Activated T-cell treated with anti-CD3 and anti-CD28 coated beads for 1 hour (primary cell): ENCODE measurements around the gene PTGES2.
A peak's percentile ranks its signal among the peaks of the same experiment; 100 is the strongest.

Experiments
- DNase-seq: peaks from one replicate; pipeline ENCODE4 v3.0.0-alpha.2; 2020; ENCODE audit warnings: low read depth

PTGES2 gene

DNA sequence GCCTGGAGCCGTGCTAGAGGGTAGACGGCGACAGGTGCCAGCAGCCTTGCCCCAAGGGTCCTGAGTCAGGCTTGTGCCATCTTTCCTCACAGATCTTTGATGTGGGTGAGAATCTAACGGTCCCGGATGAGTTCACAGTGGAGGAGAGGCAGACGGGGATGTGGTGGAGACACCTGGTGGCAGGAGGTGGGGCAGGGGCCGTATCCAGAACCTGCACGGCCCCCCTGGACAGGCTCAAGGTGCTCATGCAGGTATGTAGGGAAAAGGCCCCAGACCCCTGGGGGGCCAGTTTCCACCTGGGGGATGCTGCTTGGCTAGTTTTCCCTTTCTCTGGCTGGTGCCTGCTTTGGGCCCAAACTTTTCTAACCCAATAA, 24.0 kb downstream of the PTGES2 start:
- peak; percentile 25 for DNase-seq

DNA sequence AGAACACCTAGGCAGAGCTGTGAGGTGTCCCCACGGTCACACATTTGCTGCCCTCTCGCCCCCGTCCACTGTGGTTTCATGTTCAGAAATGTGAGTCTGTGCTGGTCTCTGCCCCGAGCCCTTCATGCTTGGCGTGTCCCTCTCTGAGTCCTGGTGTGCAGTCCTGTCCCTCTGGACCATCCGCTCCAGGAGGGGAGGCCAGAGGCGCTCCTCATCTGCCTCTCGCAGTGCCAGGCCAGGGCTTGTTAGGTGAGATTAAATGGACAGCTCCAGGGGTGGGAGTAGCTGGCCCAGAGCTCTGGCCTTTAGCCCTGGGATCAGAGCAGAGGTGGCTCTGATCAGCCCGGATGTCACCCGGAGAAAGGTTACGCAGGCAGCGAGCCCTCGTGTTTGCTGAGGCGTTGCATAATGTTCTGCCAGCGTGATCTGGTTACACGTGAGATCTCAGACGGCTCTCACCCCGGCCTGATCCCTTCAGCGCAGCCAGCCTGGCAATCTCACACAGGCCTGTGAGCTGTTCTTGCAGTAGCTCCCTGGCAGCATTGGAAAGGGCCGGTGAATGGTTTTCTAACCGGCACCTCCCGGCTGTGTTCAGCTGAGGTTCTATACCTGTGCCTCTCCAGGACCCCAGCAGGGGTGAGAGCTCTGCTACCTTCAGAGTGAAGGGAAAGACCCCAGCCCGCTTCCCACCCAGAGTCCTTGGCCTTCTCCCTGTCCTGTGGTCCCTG, 24.5 kb downstream of the PTGES2 start:
- no peak for DNase-seq

DNA sequence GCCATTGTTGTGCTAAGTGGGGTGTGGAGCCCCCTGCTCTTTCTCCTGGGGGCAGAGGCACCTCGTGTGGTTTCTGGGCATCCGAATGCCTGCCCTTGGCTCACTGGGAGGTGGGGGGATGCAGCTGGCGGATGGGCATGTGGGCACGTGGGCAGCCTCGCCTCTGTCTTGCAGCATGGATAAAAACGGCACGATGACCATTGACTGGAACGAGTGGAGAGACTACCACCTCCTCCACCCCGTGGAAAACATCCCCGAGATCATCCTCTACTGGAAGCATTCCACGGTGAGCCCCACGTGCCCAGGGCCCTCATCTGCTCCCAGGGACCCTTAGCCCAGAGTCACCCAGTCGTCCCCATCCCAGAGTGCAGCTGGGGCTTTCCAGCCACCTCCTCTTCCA, 25.3 kb downstream of the PTGES2 start:
- no peak for DNase-seq

DNA sequence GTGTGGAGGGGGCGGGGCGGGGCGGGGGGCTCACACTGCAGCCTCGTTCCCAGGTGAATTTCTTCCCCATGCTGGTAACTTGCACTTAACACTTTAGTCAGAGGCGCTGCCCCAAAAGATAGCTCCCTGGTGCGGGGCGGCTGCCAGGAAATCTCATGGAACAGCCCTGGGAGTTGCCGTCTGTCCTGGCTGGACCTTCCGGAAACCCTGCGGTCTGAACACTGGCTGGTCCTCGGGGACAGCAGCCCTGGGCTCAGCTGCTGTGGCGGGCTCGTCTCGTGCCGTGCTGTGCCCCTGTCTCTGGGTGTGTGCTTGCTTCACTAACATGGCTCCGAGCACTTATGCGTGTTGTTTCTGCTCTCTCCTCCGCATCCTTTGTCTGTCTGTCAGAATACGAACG, 25.8 kb downstream of the PTGES2 start:
- no peak for DNase-seq

DNA sequence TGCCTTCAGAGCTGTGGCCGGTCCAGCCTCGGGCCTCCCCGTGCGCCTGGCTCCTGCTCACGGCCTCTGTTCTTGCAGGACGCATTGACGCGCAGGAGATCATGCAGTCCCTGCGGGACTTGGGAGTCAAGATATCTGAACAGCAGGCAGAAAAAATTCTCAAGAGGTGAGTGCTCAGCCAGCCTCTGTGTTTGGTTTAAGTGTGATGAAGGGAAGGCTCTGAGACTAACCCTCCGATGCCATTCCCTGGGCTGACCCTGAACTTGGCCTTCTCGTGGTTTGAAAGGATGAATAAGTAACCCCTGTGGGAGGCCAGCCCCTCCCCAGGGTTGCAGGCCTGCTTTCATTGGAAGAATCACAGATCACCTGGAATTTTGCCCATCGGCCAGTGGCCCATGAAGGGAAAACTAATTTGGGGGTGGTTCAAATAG, 26.3 kb downstream of the PTGES2 start:
- no peak for DNase-seq

DNA sequence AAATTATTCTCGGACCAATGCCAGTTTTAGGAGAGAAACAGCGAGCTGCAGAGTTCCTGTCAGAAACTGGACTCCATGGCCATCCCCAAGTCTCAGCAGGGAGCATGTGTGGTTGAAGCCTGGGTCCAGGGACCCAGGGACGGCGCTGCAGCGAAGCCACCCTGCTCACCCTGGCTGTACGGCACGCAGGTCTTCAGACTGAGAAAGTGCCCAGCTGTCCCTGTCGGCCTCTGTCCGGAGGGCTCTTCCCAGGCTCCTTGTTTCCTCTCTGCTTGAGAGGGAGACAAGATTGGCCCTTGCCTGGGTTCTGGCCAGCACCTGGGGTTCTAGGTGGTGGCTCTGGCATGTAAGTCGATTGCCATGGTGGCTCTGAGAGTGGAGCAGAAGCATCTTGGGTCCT, 26.9 kb downstream of the PTGES2 start:
- DNase-seq = no peak

DNA sequence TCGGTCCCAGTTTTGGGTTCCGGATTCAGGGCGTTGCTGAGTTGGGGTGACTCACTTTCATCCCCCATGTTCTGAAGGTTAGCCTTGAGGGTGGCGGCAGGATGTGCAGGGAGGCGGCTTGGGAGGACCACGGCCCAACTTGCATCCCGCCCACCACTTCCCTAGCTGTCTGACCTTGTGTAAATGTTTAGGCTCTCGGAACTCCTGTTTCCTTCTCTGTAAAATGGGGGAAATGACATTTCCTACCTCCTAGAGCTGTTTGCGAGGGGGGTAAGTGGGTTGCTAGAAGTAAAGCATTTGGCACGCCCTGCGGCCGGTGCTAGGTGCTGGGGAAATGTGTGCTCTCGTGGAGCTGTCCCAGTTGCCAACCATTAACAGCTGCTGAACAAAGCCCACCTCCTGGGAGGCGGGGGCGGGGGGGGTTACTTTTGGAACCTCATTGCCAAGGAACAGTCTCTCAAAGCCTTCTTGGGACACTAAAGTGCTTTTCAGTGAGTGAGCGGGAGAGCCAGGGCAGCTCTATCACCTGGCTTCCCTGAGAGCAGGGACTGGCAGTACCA, 27.5 kb downstream of the PTGES2 start:
- DNase-seq = no peak

DNA sequence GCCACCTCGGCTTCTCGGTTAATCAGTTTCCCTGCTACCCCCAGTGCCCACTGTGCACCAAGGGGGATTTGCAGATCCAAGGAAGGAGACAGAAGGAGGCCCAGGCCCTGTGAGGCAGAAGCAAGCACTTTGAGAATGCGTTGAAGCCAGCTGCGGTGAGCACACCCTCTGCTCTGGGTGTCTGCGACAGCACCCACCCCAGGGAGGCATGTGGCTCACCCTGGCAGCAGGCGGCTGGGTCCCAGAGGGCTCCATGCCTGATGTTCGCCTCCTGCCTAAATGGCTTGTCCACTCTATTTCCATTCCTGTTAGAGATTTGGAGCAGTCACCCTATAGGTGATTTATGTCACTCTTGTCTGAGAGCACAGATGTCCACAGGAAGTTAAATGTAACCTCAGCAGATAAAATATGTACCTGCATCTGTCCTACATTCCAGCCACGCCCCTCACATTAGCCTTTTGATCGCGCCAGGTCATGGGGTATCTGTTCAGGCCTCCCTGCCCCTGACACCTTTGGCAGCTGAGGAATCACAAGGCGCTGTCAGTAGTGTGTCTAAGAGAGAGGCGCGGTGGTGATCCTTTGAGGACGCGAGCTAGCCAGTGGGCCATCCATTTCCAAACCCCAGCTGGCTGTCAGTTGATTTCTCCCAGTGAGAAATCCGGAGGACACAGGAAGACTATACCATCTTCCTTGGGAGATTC, 28.1 kb downstream of the PTGES2 start:
- no peak for DNase-seq

DNA sequence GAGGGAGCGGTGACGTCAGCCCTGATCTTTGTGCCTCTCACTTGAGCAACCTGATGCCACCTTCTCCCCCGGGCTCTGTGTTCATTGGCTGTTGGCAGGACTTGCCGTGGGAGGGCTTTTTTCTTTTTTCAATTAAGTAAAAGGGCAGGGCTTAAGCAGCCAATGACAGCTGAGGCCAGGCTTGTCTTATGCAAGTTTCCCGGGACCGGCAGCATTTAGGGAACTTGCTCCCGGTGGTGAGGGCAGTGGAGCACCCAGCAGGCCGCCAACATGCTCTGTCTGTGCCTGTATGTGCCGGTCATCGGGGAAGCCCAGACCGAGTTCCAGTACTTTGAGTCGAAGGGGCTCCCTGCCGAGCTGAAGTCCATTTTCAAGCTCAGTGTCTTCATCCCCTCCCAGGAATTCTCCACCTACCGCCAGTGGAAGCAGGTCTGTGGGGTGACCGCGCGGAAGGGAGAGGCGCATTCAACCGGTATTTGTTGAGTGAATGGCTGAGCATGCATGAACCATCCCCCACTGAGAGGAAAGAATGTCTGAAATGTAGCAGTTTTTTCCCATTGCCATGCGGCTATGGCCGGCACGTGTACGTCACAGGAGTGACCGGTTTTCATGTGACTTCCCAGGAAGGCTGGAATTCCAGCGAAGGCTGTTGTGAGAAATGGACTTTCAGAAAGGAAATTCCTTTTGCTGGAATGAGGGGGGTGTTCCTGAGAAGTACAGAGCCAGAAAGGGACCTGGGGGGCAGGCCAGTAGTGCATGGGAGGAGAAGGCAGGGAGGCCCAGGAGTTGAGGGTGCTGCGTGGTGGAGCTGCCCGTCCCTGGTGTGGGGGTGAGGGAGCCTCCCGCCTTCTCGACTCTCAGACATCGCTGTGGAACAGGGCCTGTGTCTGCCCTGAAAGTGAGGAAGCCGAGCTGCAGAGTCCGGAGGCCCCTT, 29.0 kb downstream of the PTGES2 start:
- peak; percentile 36 for DNase-seq

DNA sequence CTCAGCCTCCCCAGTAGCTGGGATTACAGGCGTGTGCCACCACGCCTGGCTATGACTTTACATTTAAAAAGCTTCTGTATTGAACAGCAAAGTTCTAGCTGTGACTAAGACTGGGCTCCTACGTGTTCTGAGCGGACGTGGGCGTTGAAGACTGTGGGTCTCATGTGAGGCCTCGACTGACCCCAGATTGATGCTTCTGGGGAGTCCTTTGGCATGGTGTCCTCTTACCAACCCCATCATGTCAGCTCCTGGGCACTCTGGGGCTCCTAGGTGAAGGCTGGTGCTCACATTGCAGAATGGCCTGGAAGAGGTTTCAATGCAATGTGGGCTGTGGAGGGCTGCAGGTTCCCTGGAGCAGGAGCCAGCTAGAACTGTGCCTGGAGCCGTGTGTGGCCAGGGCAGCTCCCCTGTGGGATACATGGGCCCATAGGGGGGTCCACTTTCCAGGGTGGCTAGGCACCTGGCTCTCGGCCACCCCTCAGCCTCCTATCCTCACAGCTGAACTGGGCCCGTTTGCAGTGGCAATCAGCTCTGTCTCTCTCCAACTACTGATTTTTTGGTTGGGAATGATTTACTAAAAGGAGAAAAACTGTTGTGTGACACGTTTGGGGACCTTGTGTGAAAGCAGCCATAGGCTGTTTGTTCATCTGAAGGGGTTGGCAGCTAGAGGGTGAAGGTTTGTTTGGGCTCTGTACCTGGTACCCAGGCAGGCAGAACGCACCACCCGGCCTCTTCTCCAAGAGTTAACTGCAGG, 29.8 kb downstream of the PTGES2 start:
- DNase-seq = no peak

DNA sequence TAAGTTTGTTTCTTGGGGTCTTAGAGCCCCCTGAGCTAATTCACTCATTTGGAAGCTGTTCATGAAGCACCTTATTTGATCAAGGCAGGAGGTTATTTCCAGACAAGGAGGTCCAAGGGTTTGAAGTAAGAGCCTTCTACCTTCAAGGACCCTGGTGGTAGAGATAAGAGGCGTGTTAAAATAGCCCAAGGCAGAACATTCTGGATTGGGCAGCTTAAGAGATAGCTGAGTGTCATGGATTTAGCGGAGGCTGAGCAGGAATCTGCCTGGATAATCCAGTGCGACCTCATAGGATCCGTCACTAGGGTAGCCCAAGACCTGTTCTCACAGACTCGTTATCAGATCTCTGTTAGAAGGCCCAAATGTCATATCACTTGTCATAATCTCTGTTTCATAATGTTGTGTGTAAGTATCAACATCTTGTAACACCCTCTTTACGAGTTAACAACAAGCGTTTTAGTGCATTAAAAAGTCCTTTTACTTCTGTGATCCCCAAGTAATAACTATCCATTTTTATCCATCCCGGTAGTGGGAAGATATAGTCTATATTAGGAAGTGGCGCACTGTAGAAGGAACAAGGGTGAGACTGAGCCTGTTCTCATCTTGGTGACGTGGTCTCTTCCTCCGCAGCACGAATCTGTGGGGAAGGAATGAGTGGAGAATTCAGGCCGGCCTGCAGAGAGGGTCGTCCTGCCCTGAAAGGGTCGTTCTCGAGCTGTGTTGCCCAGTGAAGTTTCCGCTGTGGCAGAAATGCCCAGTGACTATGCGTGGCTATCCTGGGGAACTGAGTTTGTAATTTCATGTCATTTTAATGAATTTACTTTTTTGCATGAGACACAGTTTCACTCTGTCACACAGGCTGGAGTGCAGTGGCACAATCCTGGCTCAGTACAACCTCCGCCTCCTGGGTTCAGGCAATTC, 30.7 kb downstream of the PTGES2 start:
- DNase-seq = no peak

DNA sequence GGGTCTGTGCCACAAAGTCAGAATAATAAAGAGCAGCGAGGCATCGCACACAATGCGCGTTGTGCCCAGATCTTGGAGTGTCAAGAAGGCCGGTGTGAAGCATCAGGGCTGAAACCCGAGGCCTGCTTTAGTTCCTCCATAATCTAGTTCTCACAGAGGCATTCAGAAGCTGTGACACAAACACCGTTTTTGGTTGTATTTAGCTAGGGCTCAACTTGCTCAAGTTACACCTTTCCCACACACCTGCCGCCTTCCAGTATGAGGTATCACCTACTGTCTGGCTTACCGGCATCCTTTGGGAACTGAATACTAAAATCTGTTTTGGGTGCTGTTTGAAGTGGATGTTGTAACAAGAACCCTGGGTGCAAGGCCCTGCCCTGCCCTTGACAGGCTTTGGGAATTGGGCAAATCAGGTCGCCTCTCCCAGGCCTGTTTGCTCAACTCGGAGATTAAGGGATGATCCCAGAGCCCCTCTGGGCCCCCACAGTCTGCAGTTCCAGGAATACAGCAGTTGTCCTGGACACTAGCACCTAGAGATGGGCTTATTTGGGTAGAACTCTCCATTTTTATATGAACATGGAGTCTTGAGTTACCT, 32.5 kb downstream of the PTGES2 start:
- no peak for DNase-seq

DNA sequence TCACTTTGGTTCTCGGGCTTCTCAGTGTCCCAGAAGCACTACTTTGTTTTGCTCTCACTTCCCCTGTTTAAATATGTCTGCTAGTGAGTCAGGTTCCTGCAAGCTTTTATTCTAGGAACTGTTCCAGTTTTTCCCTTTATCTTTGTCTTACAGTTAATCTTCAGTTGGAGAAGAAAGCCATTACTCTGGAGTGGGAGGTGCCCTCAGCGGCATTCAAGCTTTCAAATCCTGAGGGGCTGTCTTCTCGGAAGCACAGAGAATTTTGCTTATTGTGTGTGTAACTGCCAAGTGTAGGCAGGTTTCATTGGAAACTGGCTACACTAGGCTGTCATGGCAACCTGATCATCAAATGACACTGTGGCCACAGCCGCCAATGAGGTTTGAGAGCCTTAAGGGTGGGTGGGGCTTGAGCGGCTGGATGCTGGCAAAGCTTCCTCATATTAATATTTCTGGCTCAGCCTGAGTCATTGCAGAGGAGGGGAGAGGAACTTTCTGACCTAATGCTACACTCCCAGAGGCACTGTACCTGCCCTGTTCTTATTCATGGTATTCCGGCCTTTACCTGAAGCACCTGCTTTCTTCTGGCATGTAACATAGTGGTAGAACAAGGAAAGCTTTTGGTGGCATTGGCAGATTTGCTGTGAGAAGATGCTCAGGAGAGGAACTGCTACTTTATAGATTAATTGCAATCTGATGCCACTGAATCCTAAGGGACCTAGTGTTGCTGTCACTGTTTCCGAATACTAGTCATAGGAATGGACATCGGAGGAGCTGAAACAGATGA, 33.2 kb downstream of the PTGES2 start:
- DNase-seq = peak; percentile 50

DNA sequence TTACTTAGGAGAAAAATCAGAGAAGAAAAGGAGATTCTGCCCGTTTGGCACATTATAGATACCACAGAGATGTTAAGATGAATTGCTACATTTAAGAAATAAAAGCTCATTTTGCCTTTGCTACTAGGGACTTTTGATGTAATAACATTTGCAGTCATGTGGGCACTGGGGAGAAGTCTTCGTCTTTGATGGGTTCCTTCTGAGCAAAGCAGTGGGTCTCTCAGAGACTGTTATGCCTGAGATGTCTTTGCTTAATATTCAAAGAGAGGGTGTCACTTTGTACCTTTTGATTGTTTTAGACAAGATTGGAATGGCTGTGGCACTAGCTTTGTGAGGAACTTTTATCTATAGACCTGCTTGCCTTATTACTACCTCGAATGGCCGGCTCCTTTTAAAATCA, 34.5 kb downstream of the PTGES2 start:
- DNase-seq = no peak

DNA sequence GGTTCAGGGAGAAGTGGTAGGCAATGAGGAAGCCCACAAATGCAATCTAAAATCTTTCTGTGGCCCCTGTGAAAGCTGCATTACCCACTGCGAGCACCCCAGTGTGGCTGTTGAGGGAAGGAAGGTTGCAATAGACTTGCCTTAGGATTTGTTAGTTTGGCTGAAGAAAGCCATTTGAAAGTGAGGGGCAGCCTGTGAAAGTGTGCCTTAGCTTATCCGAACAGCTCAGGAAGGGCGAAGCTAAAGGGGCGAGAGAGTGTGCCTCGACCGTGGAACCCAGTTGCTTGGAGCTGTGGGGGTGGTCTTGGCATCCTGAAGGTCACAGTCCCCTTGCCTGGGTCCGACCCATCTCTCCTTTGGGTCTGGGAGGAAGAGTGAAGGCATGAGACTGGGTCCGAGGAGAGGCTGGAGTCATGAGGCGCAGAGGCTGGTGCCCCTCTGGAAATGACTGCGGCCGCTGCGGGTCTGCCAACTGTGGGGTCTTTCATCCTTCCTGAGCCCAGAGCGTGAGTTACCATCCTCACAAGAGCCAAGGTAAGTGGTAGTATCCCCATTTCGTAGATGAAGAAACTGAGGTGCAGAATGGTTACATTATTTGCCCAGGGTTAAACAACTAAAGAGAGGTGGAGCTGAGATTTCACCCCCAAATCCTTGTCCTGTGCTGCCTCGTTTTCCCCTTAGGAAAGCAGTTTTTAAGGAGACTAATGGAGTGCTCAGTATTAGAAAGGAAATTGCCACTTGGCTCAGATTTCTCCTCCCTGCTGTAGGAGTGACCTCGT, 35.1 kb downstream of the PTGES2 start:
- DNase-seq = no peak

DNA sequence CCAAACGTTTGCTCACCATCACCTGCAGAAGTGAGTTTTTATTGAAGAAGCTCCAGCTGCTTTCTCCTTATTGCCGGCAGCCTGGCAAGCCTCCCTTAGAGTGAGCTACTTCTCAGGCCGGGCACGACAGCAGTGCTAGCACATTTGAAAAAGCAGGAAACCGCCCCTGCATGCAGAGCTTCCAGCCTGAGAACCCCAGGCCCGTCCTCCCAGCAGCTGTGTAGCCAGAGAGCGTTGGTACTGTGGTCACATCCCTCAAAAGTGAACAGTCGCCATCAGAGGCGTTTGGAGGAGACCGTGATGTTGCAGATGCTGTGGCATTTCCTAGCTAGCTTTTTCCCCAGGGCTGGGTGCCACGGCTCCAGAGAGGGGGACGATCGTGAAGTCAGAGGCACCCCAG, 36.0 kb downstream of the PTGES2 start:
- DNase-seq = no peak

DNA sequence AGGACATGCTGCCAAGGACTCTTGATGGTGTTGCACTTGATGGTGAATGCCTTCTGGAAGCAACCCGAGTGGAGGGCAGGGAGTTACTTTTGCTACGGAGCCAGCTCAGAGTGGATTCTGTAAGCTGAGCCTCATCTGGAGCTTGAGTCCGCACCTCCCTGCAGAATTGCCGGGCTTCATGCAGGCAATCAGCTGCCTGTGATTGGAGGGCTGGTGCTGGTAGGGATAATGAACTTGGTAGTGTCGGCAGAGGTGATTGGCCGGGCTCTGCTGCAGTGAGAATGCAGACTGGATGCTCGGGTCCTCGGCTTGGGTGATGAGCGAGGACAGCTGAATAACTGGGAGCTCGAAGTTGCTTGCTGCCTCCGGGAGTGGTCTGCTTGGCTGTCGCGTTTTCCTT, 36.4 kb downstream of the PTGES2 start:
- DNase-seq = no peak

DNA sequence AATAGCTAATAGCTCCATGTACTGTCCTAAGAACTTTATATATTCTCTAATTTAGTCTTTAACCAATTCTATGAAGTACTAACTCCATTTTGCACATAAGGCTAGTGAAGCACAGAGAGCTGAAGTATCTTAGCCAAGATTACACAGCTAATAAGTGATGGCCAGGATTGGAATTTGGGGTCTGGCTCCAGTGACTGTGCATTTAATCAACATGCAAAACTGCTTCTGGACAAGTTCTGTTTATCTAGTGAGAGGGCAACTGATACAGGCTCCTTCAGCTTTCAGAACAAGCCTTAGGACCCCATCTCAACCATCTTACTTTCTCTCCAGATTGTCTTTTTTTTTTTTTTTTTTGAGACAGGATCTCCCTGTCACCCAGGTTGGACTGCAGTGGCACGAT, 38.2 kb downstream of the PTGES2 start:
- DNase-seq = no peak
